Measurements from ENCODE around the gene NDRG3.

NDRG3 gene

GRCh38 chr20:36777576-36777975 is 31.7 kb upstream of the NDRG3 start:
- ChIA-PET CTCF (interaction anchor here (1.4 to 2.4 kb wide), 3 partner anchors 13 to 106 kb away, joined by 3 to 13 read pairs (median 4); no protein-coding TSS in a partner anchor), POLR2A (no interaction called here)
- no peak for TF ChIP-seq CTCF (IDR thresholded peaks at IDR 0.05; ENCODE audit: control extremely low read depth, extremely low read depth, low read depth, missing control alignments)
- DNase-seq (ENCODE audit: extremely low spot score) = no peak

- ChIA-PET CTCF (interaction anchor here (1.2 to 2.4 kb wide), 5 partner anchors 13 to 106 kb away, joined by 3 to 13 read pairs (median 4); no protein-coding TSS in a partner anchor), POLR2A (no interaction called here)
- DNase-seq (ENCODE audit: extremely low spot score) = no peak
- no peak for TF ChIP-seq CTCF (IDR thresholded peaks at IDR 0.05; ENCODE audit: control extremely low read depth, extremely low read depth, low read depth, missing control alignments)
Observed at GRCh38 chr20:36777167-36777566, 31.3 kb upstream of the NDRG3 start.

- ChIA-PET CTCF (interaction anchor here (1.1 to 1.7 kb wide), 3 partner anchors 10 to 111 kb away, joined by 3 to 8 read pairs (median 3); no protein-coding TSS in a partner anchor), POLR2A (no interaction called here)
- no peak for DNase-seq (ENCODE audit: extremely low spot score)
- no peak for TF ChIP-seq CTCF (IDR thresholded peaks at IDR 0.05; ENCODE audit: control extremely low read depth, extremely low read depth, low read depth, missing control alignments)
Observed at GRCh38 chr20:36775826-36776225, 29.9 kb upstream of the NDRG3 start.

- POLR2A ChIA-PET = no interaction called here
- TF ChIP-seq CTCF (IDR thresholded peaks at IDR 0.05; ENCODE audit: control extremely low read depth, extremely low read depth, low read depth, missing control alignments) = no peak
- no peak for DNase-seq (ENCODE audit: extremely low spot score)
- CTCF ChIA-PET = interaction anchor here (0.8 to 2.9 kb wide), 13 partner anchors 9 to 169 kb away, joined by 3 to 20 read pairs (median 4); partner anchors contain the start of genes NDRG3 and RAB5IF
Observed at GRCh38 chr20:36775196-36775595, 29.3 kb upstream of the NDRG3 start.

GRCh38 chr20:36773597-36774390 is 27.9 kb upstream of the NDRG3 start, which contains the start of gene DSN1:
TSS of gene DSN1 (minus strand) at chr20:36773763. CDS start at chr20:36771458, 2,305 bp downstream.
- TF ChIP-seq CTCF (IDR thresholded peaks at IDR 0.05; ENCODE audit: control extremely low read depth, extremely low read depth, low read depth, missing control alignments) = no peak
- peak; percentile 98 for DNase-seq (ENCODE audit: extremely low spot score)
- ChIA-PET CTCF (interaction anchor here (0.6 to 2.9 kb wide), 29 partner anchors 10 to 179 kb away, joined by 3 to 20 read pairs (median 5); partner anchors contain the start of genes NDRG3 and RAB5IF), POLR2A (interaction anchor here (1.0 kb wide), 1 partner anchor 28 kb away, joined by 3 read pairs; the partner anchor contains the start of gene NDRG3)

- POLR2A ChIA-PET = interaction anchor here (1.0 kb wide), 1 partner anchor 27 kb away, joined by 3 read pairs; the partner anchor contains the start of gene NDRG3
- CTCF ChIA-PET = interaction anchor here (0.6 to 2.9 kb wide), 22 partner anchors 11 to 178 kb away, joined by 3 to 20 read pairs (median 5); partner anchors contain the start of gene NDRG3
- no peak for TF ChIP-seq CTCF (IDR thresholded peaks at IDR 0.05; ENCODE audit: control extremely low read depth, extremely low read depth, low read depth, missing control alignments)
- DNase-seq (ENCODE audit: extremely low spot score) = no peak
Observed at GRCh38 chr20:36773107-36773596, 27.3 kb upstream of the NDRG3 start.
